OCI-LY1 (cell line): ENCODE data around the gene RNF150.

ENCODE experiments used
- H2AFZ ChIP-seq: fragments of 200-600 bp; sonication (generic), shearing (Covaris generic); 2 replicates; pipeline ENCODE4 v1.6.0; 2014; ENCODE audit warnings: antibody characterized with exemption, mild to moderate bottlenecking, low read length
- H3F3A ChIP-seq: fragments of 200-600 bp; sonication (generic), shearing (Covaris generic); 2 replicates; pipeline ENCODE4 v1.6.0; 2014; ENCODE audit warnings: mild to moderate bottlenecking, antibody characterized with exemption, low read length, moderate library complexity; ENCODE audit not compliant: insufficient read depth
- H3K27ac ChIP-seq: fragments of 200-600 bp; sonication (generic); 2 replicates; pipeline ENCODE4 v1.5.1; 2014; ENCODE audit warnings: low read length, mixed run types, mild to moderate bottlenecking, low read depth; ENCODE audit not compliant: poor library complexity, severe bottlenecking
- H3K27me3 ChIP-seq: fragments of 200-600 bp; sonication (generic); 2 replicates; pipeline ENCODE4 v1.6.0; 2014; ENCODE audit warnings: antibody characterized with exemption, mild to moderate bottlenecking, low read length, moderate library complexity; ENCODE audit not compliant: insufficient read depth
- H3K36me3 ChIP-seq: fragments of 200-600 bp; sonication (generic); 2 replicates; pipeline ENCODE4 v1.6.1; 2014; ENCODE audit warnings: mild to moderate bottlenecking, antibody characterized with exemption, low read length, moderate library complexity, mixed read lengths; ENCODE audit not compliant: insufficient read depth
- H3K4me1 ChIP-seq: fragments of 200-600 bp; sonication (generic); 2 replicates; pipeline ENCODE4 v1.5.1; 2014; ENCODE audit warnings: mild to moderate bottlenecking, low read length, moderate library complexity; ENCODE audit not compliant: insufficient read depth, severe bottlenecking
- H3K4me2 ChIP-seq: fragments of 200-600 bp; sonication (generic), shearing (Covaris generic); 2 replicates; pipeline ENCODE4 v1.6.1; 2014; ENCODE audit warnings: low read length
- H3K4me3 ChIP-seq: fragments of 200-600 bp; sonication (generic); 2 replicates; pipeline ENCODE4 v1.5.1; 2014; ENCODE audit warnings: low read length, low read depth, mild to moderate bottlenecking, mixed read lengths; ENCODE audit not compliant: poor library complexity, severe bottlenecking
- H3K79me2 ChIP-seq: fragments of 200-600 bp; shearing (Covaris generic); 2 replicates; pipeline ENCODE4 v1.6.1; 2016; ENCODE audit warnings: mixed run types, low read length, mixed read lengths; ENCODE audit not compliant: insufficient read depth
- H3K9ac ChIP-seq: fragments of 200-600 bp; sonication (generic), shearing (Covaris generic); 2 replicates; pipeline ENCODE4 v1.6.1; 2014; ENCODE audit warnings: mild to moderate bottlenecking, low read length, mixed read lengths
- H3K9me2 ChIP-seq: fragments of 200-600 bp; sonication (generic), shearing (Covaris generic); 2 replicates; pipeline ENCODE4 v1.6.1; 2014; ENCODE audit warnings: low read depth, mild to moderate bottlenecking, low read length, mixed read lengths
- H3K9me3 ChIP-seq: fragments of 200-600 bp; shearing (Covaris generic); 2 replicates; pipeline ENCODE4 v1.6.1; 2014; ENCODE audit warnings: low read length, mixed read lengths
- H4K20me1 ChIP-seq: fragments of 200-600 bp; sonication (generic), shearing (Covaris generic); 2 replicates; pipeline ENCODE4 v1.6.0; 2016; ENCODE audit warnings: mild to moderate bottlenecking, low read length; ENCODE audit not compliant: insufficient read depth
- EZH2 ChIP-seq: fragments of 200-600 bp; sonication (generic), shearing (Covaris generic); IDR thresholded peaks from 2 replicates; pipeline ENCODE4 v1.8.0; 2017; ENCODE audit warnings: borderline replicate concordance, mixed run types, mild to moderate bottlenecking, antibody characterized with exemption, low read length, moderate library complexity, mixed read lengths
- TF ChIP-seq, protein P1 (sequence below): fragments of 200-600 bp; sonication (generic), shearing (Covaris generic); IDR thresholded peaks from 2 replicates; pipeline ENCODE4 v1.5.1; 2017; ENCODE audit warnings: mild to moderate bottlenecking, antibody characterized with exemption, low read length, moderate library complexity, mixed read lengths

The RNF150 gene

DNA sequence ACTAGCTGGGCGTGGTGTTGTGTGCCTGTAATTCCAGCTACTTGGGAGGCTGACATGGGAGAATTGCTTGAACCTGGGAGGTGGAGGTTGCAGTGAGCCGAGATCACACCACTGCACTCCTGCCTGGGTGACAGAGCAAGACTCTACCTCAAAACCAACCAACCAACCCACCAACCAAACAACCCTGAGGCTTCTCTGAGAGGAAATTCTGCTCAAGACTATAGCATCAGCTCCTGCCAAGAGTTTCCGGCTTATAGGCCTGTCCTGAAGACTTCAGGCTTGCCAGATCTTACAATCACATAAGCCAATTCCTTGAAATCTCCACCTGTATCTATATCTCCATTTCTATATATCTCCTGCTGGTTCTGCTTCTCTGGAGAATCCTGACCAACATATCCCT is 203.3 kb downstream of the RNF150 start:
- Histone ChIP-seq H3K79me2 (no peaks in the 10 kb centered on the region), H3K4me2 (no peak overlapping the region), H3K27me3 (no peaks in the 10 kb centered on the region), H3K9me2 (no peaks in the 10 kb centered on the region), H4K20me1 (no peaks in the 10 kb centered on the region), H3K36me3 (no peaks in the 10 kb centered on the region), H3K4me3 (no peak overlapping the region), H3K4me1 (no peaks in the 10 kb centered on the region), H3K9me3 (no peaks in the 10 kb centered on the region), H3F3A (no peaks in the 10 kb centered on the region), H2AFZ (no peak overlapping the region), H3K27ac (no peak overlapping the region), H3K9ac (no peak overlapping the region)
- TF ChIP-seq, protein P1, sequence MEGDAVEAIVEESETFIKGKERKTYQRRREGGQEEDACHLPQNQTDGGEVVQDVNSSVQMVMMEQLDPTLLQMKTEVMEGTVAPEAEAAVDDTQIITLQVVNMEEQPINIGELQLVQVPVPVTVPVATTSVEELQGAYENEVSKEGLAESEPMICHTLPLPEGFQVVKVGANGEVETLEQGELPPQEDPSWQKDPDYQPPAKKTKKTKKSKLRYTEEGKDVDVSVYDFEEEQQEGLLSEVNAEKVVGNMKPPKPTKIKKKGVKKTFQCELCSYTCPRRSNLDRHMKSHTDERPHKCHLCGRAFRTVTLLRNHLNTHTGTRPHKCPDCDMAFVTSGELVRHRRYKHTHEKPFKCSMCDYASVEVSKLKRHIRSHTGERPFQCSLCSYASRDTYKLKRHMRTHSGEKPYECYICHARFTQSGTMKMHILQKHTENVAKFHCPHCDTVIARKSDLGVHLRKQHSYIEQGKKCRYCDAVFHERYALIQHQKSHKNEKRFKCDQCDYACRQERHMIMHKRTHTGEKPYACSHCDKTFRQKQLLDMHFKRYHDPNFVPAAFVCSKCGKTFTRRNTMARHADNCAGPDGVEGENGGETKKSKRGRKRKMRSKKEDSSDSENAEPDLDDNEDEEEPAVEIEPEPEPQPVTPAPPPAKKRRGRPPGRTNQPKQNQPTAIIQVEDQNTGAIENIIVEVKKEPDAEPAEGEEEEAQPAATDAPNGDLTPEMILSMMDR: no peak
- no peak for TF ChIP-seq EZH2

DNA sequence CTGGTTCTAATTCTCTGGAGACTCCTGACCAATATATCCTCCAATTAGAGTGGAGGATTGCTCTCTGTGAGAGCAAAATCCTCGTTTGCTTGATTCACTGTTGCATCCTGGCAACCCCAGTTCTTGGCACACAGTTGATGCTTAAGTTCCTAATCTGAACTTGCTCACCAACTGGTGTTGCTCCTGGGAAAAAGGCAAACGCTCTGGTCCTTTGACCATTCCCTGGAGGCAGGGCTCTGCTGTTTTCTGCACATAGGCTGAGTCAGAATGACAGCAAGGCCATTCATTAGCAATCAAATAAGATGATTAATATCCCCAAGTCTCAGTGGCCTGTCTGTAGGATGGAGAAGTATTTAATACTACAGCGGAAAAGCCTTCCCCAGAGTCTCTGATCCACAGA is 204.4 kb downstream of the RNF150 start:
- Histone ChIP-seq H3K9me3 (no peaks in the 10 kb centered on the region), H4K20me1 (no peaks in the 10 kb centered on the region), H3K4me2 (no peak overlapping the region), H3K9me2 (no peaks in the 10 kb centered on the region), H3K9ac (no peak overlapping the region), H3K79me2 (no peaks in the 10 kb centered on the region), H3K27ac (no peak overlapping the region), H2AFZ (no peak overlapping the region), H3K4me3 (no peak overlapping the region), H3K4me1 (no peaks in the 10 kb centered on the region), H3K36me3 (no peaks in the 10 kb centered on the region), H3K27me3 (no peaks in the 10 kb centered on the region), H3F3A (no peaks in the 10 kb centered on the region)
- no peak for TF ChIP-seq EZH2
- TF ChIP-seq, protein P1: no peak

DNA sequence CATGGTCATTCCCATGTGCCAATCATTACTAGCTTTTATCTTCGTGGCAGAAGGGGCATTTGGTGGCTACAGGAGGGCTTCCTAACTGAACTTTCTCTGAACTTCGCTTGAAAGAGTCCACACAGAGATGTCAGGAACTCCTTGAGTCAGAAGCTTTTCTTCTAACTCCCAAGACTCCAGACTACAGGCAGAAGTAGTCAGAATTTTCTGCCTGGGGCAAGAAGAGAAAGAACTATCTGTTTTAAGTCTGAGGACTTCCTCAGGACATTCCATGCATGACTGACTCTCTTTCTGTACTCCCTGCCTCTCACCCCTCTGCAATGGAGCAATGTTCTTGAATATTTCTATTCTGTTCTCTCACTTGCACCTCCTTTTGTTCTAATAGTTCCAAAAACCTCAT is 206.6 kb downstream of the RNF150 start:
- Histone ChIP-seq H3K4me2 (no peak overlapping the region), H4K20me1 (no peaks in the 10 kb centered on the region), H3K27me3 (no peaks in the 10 kb centered on the region), H3F3A (no peaks in the 10 kb centered on the region), H3K4me1 (no peaks in the 10 kb centered on the region), H3K27ac (no peak overlapping the region), H3K9ac (no peak overlapping the region), H3K9me2 (no peaks in the 10 kb centered on the region), H3K9me3 (no peaks in the 10 kb centered on the region), H2AFZ (no peak overlapping the region), H3K36me3 (no peaks in the 10 kb centered on the region), H3K4me3 (no peak overlapping the region), H3K79me2 (no peaks in the 10 kb centered on the region)
- TF ChIP-seq EZH2: no peak
- TF ChIP-seq, protein P1: no peak
